KMS-11 (cell line): ENCODE measurements around the gene POU6F1.

ENCODE experiments used
- H2AFZ ChIP-seq: fragments of 200-600 bp; sonication (generic); 2 replicates; pipeline ENCODE4 v1.6.1; 2016; ENCODE audit warnings: antibody characterized with exemption, mixed run types, low read depth
- H3K27ac ChIP-seq: fragments of 200-600 bp; sonication (generic); 2 replicates; pipeline ENCODE4 v1.6.1; 2016; ENCODE audit warnings: mild to moderate bottlenecking, mixed run types
- H3K27me3 ChIP-seq: fragments of 200-600 bp; sonication (generic); 2 replicates; pipeline ENCODE4 v1.6.1; 2017; ENCODE audit warnings: mild to moderate bottlenecking, low read depth, mixed run types, moderate library complexity; ENCODE audit not compliant: insufficient read depth
- H3K36me3 ChIP-seq: fragments of 200-600 bp; sonication (generic); 2 replicates; pipeline ENCODE4 v1.6.1; 2017; ENCODE audit warnings: mild to moderate bottlenecking, mixed run types; ENCODE audit not compliant: insufficient read depth
- H3K4me1 ChIP-seq: fragments of 200-600 bp; sonication (generic); 2 replicates; pipeline ENCODE4 v1.6.1; 2016; ENCODE audit warnings: mild to moderate bottlenecking, low read depth, mixed run types; ENCODE audit not compliant: poor library complexity, severe bottlenecking
- H3K4me2 ChIP-seq: fragments of 200-600 bp; sonication (generic); 2 replicates; pipeline ENCODE4 v1.7.0; 2016; ENCODE audit warnings: mild to moderate bottlenecking, mixed run types
- H3K4me3 ChIP-seq: fragments of 200-600 bp; sonication (generic); IDR thresholded peaks from 2 replicates; pipeline ENCODE4 v1.6.1; 2017; ENCODE audit warnings: low read depth, low read length, mixed read lengths; ENCODE audit not compliant: insufficient read depth
- H3K79me2 ChIP-seq: fragments of 200-600 bp; sonication (generic); 2 replicates; pipeline ENCODE4 v1.6.1; 2016; ENCODE audit warnings: low read depth, mixed run types; ENCODE audit not compliant: insufficient read depth
- H3K9ac ChIP-seq: fragments of 200-600 bp; sonication (generic); 2 replicates; pipeline ENCODE4 v1.6.1; 2016; ENCODE audit warnings: mild to moderate bottlenecking, mixed run types
- H4K20me1 ChIP-seq: fragments of 200-600 bp; sonication (generic); 2 replicates; pipeline ENCODE4 v1.6.1; 2016; ENCODE audit warnings: mild to moderate bottlenecking, mixed run types; ENCODE audit not compliant: insufficient read depth
- CTCF ChIP-seq: fragments of 200-600 bp; sonication (generic); conservative IDR thresholded peaks from 2 replicates; pipeline ENCODE4 v1.6.1; 2017; ENCODE audit warnings: low read depth, mild to moderate bottlenecking, antibody characterized with exemption, low read length, moderate library complexity, mixed read lengths

The POU6F1 gene

DNA sequence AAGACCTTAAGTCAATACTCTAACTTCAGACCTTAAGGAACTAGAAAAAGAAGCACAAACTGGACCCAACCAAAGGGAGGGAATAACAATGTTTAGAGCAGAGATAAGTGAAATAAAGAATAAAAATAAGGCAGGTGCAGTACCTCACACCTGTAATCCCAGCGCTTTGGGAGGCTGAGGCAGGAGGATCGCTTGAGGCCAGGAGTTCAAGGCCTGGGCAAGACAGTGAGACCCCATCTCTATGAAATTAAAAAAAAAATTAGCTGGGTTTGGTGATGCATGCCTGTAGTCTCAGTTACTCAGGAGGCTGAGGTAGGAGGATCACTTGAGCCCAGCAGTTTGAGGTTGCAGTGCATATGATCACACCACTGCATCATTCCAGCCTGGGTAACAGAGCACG is 54.1 kb downstream of the POU6F1 start:
- Histone ChIP-seq H3K4me1 (no peaks in the 10 kb centered on the region), H3K27ac (no peak overlapping the region), H3K4me3 (no peak overlapping the region), H3K27me3 (no peaks in the 10 kb centered on the region), H3K79me2 (no peaks in the 10 kb centered on the region), H3K36me3 (no peaks in the 10 kb centered on the region), H3K9ac (no peak overlapping the region), H2AFZ (no peak overlapping the region), H3K4me2 (no peak overlapping the region), H4K20me1 (no peaks in the 10 kb centered on the region)
- no peak for TF ChIP-seq CTCF

- Histone ChIP-seq H3K27me3 (no peaks in the 10 kb centered on the region), H3K27ac (no peak overlapping the region), H2AFZ (no peak overlapping the region), H3K79me2 (no peaks in the 10 kb centered on the region), H3K9ac (no peak overlapping the region), H4K20me1 (no peaks in the 10 kb centered on the region), H3K4me2 (no peak overlapping the region), H3K4me1 (no peaks in the 10 kb centered on the region), H3K4me3 (no peak overlapping the region), H3K36me3 (no peaks in the 10 kb centered on the region)
- TF ChIP-seq CTCF, result no peak
Measured at GRCh38 chr12:51162217-51162616, 55.6 kb downstream of the POU6F1 start.

GRCh38 chr12:51160814-51161459 is 56.9 kb downstream of the POU6F1 start:
- no peak overlapping the region for H3K9ac ChIP-seq
- H4K20me1 ChIP-seq, result no peaks in the 10 kb centered on the region
- H2AFZ ChIP-seq, result no peak overlapping the region
- no peaks in the 10 kb centered on the region for H3K36me3 ChIP-seq
- no peak overlapping the region for H3K4me3 ChIP-seq
- no peaks in the 10 kb centered on the region for H3K27me3 ChIP-seq
- no peak overlapping the region for H3K4me2 ChIP-seq
- H3K4me1 ChIP-seq, result no peaks in the 10 kb centered on the region
- no peak for TF ChIP-seq CTCF
- H3K27ac ChIP-seq, result no peak overlapping the region
- no peaks in the 10 kb centered on the region for H3K79me2 ChIP-seq

DNA sequence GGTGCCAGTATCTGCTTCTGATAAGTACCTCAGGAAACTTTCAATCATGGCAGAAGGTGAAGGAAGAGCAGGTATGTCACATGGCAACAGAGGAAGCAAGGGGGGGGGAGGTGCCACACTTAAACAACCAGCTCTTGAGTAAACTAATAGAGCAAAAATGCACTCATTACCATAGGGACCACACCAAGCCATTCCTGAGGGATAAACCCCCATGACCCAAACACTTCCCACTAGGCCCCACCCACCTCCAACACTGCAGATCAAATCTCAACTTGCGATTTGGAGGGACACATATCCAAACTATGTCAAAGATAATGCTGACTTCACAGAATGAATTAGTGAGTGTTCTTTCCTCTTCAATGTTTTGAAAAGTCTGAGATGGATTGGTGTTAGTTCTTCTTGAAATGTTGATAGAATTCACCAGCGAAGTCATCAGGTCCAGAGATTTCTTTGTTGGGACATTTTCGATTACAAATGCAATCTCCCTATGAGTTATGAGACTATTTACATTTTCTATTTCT is 61.6 kb downstream of the POU6F1 start:
- Histone ChIP-seq H3K27me3 (no peaks in the 10 kb centered on the region), H2AFZ (no peak overlapping the region), H3K36me3 (no peaks in the 10 kb centered on the region), H3K4me2 (no peak overlapping the region), H3K9ac (no peak overlapping the region), H3K27ac (no peak overlapping the region), H3K4me1 (no peaks in the 10 kb centered on the region), H3K79me2 (no peaks in the 10 kb centered on the region), H4K20me1 (no peaks in the 10 kb centered on the region), H3K4me3 (no peak overlapping the region)
- no peak for TF ChIP-seq CTCF
